Suprapubic skin (tissue), 4 donors: ENCODE data around the gene NEK11.

Source experiments
- POLR2A ChIP-seq, 2 donors: fragments of 450-650 bp; IDR thresholded peaks; one replicate each; pipeline ENCODE4 v1.6.1; 2017; ENCODE audit warnings: antibody characterized with exemption in 2 of 2, mild to moderate bottlenecking in 2 of 2, moderate library complexity in 2 of 2
- POLR2AphosphoS5 ChIP-seq, 3 donors: sonication (generic); formaldehyde crosslinking; IDR thresholded peaks; one replicate each; pipeline ENCODE4 v1.6.1; 2017; ENCODE audit warnings: antibody characterized with exemption in 3 of 3
- TF ChIP-seq, protein P1 (sequence below), 2 donors: fragments of 200-600 bp in 1 of 2; fragments of 450-650 bp in 1 of 2; sonication (generic) in 1 of 2; IDR thresholded peaks; one replicate each; pipeline ENCODE4 v1.5.1; 2016 to 2019; ENCODE audit warnings: antibody characterized with exemption in 2 of 2, mild to moderate bottlenecking in 1 of 2, moderate library complexity in 1 of 2

GRCh38 chr3:130991126-130991525 is 35.6 kb upstream of the NEK11 start:
- TF ChIP-seq, protein P1, sequence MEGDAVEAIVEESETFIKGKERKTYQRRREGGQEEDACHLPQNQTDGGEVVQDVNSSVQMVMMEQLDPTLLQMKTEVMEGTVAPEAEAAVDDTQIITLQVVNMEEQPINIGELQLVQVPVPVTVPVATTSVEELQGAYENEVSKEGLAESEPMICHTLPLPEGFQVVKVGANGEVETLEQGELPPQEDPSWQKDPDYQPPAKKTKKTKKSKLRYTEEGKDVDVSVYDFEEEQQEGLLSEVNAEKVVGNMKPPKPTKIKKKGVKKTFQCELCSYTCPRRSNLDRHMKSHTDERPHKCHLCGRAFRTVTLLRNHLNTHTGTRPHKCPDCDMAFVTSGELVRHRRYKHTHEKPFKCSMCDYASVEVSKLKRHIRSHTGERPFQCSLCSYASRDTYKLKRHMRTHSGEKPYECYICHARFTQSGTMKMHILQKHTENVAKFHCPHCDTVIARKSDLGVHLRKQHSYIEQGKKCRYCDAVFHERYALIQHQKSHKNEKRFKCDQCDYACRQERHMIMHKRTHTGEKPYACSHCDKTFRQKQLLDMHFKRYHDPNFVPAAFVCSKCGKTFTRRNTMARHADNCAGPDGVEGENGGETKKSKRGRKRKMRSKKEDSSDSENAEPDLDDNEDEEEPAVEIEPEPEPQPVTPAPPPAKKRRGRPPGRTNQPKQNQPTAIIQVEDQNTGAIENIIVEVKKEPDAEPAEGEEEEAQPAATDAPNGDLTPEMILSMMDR (IDR thresholded peaks at IDR 0.05): no peak
- TF ChIP-seq POLR2A (IDR thresholded peaks at IDR 0.05) (no peak), POLR2AphosphoS5 (IDR thresholded peaks at IDR 0.05) (no peak)
